PFSK-1 (cell line): ENCODE results near the gene IPO7.

ENCODE experiments used
- FOXP2 ChIP-seq: optimal IDR thresholded peaks from 2 replicates; pipeline ENCODE3; 2011; ENCODE audit warnings: borderline replicate concordance, control low read depth, inconsistent platforms; ENCODE audit not compliant: insufficient read depth; ENCODE audit errors: extremely low read length, extremely low read depth
- POLR2AphosphoS5 ChIP-seq: IDR thresholded peaks from 2 replicates; pipeline ENCODE4 v1.6.1; 2012; ENCODE audit warnings: low read depth, mild to moderate bottlenecking, control low read depth, low read length, moderate library complexity
- REST ChIP-seq, 2 experiments: IDR thresholded peaks; 2 replicates each; pipeline versions ENCODE4 v1.6.1 to v1.8.0; 2011 to 2012; ENCODE audit warnings: low read depth in 2 of 2, low read length in 2 of 2, control low read depth in 1 of 2, inconsistent platforms in 1 of 2, mild to moderate bottlenecking in 1 of 2, moderate library complexity in 1 of 2; ENCODE audit not compliant: insufficient read depth in 1 of 2
- SIN3A ChIP-seq: IDR thresholded peaks from 2 replicates; pipeline ENCODE4 v1.6.1; 2012; ENCODE audit warnings: mild to moderate bottlenecking, low read length, moderate library complexity, borderline replicate concordance; ENCODE audit not compliant: insufficient read depth
- TAF1 ChIP-seq: IDR thresholded peaks from 2 replicates; pipeline ENCODE4 v1.6.1; 2012; ENCODE audit warnings: low read length, control low read depth, borderline replicate concordance; ENCODE audit not compliant: insufficient read depth

The IPO7 gene

GRCh38 chr11:9448576-9449352, 64.3 kb downstream of the IPO7 start:
- no peak for TF ChIP-seq TAF1
- TF ChIP-seq REST (IDR thresholded peaks at IDR 0.05; ENCODE audit: insufficient read depth in 1 of 2, low read depth in 2 of 2, low read length in 2 of 2) = no peak
- no peak; the same call in 1 of the 2 replicates for TF ChIP-seq POLR2AphosphoS5
- no peak for TF ChIP-seq SIN3A
- no peak for TF ChIP-seq FOXP2

DNA sequence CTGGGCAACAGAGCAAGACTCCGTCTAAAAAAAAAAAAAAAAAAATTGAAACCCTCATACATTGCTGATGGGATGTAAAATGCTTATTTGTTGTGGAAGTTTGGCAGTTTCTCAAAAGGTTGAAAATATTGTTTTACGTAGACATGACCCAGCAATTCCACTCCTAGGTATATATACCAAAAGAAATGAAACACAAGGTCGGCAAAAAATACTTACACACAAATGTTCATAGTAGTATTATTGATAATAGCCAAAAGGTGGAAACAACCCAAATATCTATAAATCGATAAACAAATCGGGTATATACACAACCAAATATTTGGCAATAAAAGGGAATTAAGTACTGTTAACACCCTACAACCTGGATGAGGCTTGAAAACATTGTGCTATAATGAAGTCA, 71.3 kb downstream of the IPO7 start:
- TF ChIP-seq REST (IDR thresholded peaks at IDR 0.05; ENCODE audit: insufficient read depth in 1 of 2, low read depth in 2 of 2, low read length in 2 of 2) (no peak), FOXP2 (no peak), POLR2AphosphoS5 (no peak), TAF1 (no peak), SIN3A (no peak)

DNA sequence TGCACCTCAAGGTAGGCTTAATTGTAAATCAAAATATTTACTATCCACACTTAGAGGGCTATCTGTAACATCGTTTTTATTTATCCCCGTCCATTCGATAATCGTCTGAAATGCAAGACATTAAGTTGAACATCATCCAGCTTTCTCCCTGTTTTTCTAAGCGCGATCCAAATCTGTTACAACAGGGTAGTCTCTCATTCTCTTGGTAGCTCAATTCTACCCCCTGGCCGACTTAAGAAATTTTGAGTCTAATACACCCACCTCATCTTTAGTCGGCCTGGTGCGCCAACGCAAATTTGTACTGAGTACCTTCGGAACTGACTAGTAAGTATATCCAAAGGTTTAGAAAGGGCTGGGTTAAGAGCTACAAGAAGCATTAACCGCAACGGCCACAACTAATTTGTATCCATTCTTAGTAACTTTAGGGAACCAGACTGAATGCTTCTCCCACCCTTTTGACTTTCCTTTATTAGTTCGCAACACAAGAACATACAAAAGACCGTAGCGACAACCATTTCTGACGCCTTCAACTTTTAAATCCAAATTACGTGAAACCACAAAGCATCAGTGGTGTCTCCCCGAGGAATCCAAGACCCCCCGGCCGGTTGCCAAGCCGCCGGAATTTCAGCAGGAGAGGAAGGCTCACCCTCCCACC, 75.3 kb downstream of the IPO7 start:
- TF ChIP-seq REST (IDR thresholded peaks at IDR 0.05; ENCODE audit: insufficient read depth in 1 of 2, low read depth in 2 of 2, low read length in 2 of 2) (no peak), SIN3A (no peak), FOXP2 (no peak), TAF1 (no peak), POLR2AphosphoS5 (no peak)

DNA sequence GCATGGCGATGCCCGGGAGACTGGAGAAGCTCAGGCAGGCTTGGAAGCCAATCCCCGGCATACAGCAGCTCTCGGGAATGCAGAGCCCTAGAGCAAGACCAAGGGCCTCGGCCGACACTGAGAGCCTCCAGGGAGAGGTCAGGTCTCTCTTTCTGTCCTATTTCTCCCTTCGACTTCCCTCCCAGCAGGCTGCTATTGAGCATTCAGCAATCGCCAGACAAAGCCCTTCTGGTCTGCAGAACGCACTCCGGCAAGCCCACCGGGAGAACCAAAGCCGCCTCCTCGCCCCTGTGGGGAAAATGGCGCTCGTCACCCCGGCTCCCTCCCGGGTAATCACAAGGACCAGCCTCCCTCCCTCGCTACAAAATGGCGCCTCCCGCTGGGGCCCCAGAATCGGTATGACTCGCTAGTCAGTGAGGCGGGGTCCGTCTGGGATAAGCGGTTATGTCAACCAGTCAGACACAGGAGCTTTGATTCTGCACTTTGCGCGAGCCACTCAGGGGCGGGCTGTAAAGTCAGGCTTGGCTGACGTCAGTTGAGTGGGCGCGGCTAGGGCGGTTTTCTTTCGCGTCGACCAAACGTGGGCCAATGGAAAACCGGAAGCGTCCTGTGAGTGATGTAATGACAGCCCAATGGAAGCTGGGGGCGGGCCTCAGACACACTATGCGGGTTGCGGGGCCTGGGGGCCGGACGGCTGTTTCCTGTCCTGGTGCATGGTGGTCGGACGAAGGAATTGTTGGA, 76.0 kb downstream of the IPO7 start, which contains the start of gene ZNF143:
ZNF143 (plus strand) TSS at position 691 of the 741 bp plus-strand sequence. CDS start 10,297 bp downstream, outside the sequence.
- 0 out of 2 replicates have a peak, but pooled peaks have one; percentile 59 for TF ChIP-seq SIN3A
- peak in 1 of 2 experiments; percentile 72; a peak in 1 of 4 replicates for TF ChIP-seq REST (IDR thresholded peaks at IDR 0.05; ENCODE audit: insufficient read depth in 1 of 2, low read depth in 2 of 2, low read length in 2 of 2)
- TF ChIP-seq FOXP2 = no peak
- 0 out of 2 replicates have a peak, but pooled peaks have one; percentile 50 for TF ChIP-seq TAF1
